ENCODE results near the gene DHRS4.

The DHRS4 gene

DNA sequence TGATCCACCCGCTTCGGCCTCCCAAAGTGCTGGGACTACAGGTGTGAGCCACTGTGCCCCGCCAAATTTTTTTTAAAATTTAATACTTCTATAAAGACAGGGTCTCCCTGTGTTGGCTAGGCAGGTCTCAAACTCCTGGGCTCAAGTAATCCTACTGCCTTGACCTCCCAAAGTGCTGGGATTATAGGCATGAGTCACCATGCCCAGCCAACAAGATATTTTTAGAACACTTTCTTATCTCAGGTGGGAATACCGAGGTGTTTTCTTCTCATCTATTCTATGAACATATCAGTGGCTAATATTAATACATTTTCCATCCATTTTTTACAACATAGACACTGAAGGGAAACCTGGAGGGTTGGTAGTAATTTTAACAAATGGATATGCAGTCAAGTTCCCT, 38.0 kb upstream of the DHRS4 start:
- H3K27me3 ChIP-seq (ENCODE audit: insufficient read depth, poor library complexity, severe bottlenecking) = no peaks in the 10 kb centered on the region
- H3K4me3 ChIP-seq (replicated peaks; ENCODE audit: insufficient read depth, low read length) = no peak overlapping the region
- no peak for DNase-seq (ENCODE audit: low read depth in 1 of 2, low spot score in 1 of 2)
- TF ChIP-seq GABPA (IDR thresholded peaks at IDR 0.05; ENCODE audit: low read depth) (no peak), POLR2AphosphoS5 (IDR thresholded peaks at IDR 0.05; ENCODE audit: low read depth) (no peak), SPI1 (IDR thresholded peaks at IDR 0.05; ENCODE audit: borderline replicate concordance, low read depth) (no peak)
- TF ChIP-seq, protein P1, sequence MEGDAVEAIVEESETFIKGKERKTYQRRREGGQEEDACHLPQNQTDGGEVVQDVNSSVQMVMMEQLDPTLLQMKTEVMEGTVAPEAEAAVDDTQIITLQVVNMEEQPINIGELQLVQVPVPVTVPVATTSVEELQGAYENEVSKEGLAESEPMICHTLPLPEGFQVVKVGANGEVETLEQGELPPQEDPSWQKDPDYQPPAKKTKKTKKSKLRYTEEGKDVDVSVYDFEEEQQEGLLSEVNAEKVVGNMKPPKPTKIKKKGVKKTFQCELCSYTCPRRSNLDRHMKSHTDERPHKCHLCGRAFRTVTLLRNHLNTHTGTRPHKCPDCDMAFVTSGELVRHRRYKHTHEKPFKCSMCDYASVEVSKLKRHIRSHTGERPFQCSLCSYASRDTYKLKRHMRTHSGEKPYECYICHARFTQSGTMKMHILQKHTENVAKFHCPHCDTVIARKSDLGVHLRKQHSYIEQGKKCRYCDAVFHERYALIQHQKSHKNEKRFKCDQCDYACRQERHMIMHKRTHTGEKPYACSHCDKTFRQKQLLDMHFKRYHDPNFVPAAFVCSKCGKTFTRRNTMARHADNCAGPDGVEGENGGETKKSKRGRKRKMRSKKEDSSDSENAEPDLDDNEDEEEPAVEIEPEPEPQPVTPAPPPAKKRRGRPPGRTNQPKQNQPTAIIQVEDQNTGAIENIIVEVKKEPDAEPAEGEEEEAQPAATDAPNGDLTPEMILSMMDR (IDR thresholded peaks at IDR 0.05; ENCODE audit: insufficient read depth, low read length) = no peak
- TF ChIP-seq, protein P2, sequence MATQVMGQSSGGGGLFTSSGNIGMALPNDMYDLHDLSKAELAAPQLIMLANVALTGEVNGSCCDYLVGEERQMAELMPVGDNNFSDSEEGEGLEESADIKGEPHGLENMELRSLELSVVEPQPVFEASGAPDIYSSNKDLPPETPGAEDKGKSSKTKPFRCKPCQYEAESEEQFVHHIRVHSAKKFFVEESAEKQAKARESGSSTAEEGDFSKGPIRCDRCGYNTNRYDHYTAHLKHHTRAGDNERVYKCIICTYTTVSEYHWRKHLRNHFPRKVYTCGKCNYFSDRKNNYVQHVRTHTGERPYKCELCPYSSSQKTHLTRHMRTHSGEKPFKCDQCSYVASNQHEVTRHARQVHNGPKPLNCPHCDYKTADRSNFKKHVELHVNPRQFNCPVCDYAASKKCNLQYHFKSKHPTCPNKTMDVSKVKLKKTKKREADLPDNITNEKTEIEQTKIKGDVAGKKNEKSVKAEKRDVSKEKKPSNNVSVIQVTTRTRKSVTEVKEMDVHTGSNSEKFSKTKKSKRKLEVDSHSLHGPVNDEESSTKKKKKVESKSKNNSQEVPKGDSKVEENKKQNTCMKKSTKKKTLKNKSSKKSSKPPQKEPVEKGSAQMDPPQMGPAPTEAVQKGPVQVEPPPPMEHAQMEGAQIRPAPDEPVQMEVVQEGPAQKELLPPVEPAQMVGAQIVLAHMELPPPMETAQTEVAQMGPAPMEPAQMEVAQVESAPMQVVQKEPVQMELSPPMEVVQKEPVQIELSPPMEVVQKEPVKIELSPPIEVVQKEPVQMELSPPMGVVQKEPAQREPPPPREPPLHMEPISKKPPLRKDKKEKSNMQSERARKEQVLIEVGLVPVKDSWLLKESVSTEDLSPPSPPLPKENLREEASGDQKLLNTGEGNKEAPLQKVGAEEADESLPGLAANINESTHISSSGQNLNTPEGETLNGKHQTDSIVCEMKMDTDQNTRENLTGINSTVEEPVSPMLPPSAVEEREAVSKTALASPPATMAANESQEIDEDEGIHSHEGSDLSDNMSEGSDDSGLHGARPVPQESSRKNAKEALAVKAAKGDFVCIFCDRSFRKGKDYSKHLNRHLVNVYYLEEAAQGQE (IDR thresholded peaks at IDR 0.05; ENCODE audit: insufficient replicate concordance, low read depth) = no peak
- no peak overlapping the region for H3K27ac ChIP-seq (replicated peaks)

DNA sequence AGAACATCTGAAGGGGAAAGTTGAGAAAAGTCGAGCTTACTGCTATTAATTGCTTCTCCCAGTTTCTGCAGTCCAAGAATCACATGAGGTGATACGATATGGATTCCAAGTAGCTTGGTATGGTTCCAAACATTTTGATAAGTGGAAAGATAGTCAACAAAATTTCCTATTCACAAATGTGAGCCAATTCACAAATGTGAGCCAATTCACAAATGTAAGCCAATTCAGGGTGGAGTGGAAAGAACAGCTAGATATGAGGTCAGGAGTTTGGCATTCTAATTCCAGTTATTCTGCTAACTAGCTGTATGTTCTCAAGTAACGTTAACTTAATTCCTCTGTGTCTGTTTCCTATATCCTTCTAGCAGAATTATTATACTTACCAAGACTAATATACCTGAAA, 37.6 kb upstream of the DHRS4 start:
- H3K4me3 ChIP-seq (replicated peaks; ENCODE audit: insufficient read depth, low read length) = no peak overlapping the region
- H3K27ac ChIP-seq (replicated peaks) = no peak overlapping the region
- TF ChIP-seq, protein P2 (IDR thresholded peaks at IDR 0.05; ENCODE audit: insufficient replicate concordance, low read depth) = no peak
- no peak for TF ChIP-seq POLR2AphosphoS5 (IDR thresholded peaks at IDR 0.05; ENCODE audit: low read depth)
- DNase-seq (ENCODE audit: low read depth in 1 of 2, low spot score in 1 of 2) = no peak
- no peaks in the 10 kb centered on the region for H3K27me3 ChIP-seq (ENCODE audit: insufficient read depth, poor library complexity, severe bottlenecking)

DNA sequence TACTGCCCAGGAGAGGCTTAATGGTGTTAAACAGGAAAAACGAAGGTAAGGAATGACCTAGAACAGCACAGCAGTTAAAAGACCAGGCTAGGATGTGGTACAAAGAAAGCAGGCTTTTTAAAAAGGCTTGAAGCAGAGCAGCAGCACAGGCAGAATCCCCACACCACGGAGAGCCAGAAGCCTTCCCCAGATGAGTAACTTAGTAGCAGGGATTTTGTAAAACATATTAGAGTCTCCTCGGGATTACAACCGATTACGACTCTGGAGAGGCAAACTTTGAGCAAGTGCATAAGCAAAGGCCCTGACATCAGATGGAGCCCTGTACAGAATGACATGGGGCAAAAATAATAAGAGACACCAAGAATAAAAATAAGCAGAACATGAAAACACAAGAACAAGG, 37.1 kb upstream of the DHRS4 start:
- DNase-seq (ENCODE audit: low read depth in 1 of 2, low spot score in 1 of 2) = no peak
- Histone ChIP-seq H3K27me3 (ENCODE audit: insufficient read depth, poor library complexity, severe bottlenecking) (no peaks in the 10 kb centered on the region), H3K27ac (replicated peaks) (no peak overlapping the region), H3K4me3 (replicated peaks; ENCODE audit: insufficient read depth, low read length) (no peak overlapping the region)
- TF ChIP-seq, protein P1 (IDR thresholded peaks at IDR 0.05; ENCODE audit: insufficient read depth, low read length) = no peak
- TF ChIP-seq POLR2AphosphoS5 (IDR thresholded peaks at IDR 0.05; ENCODE audit: low read depth) (no peak), SPI1 (IDR thresholded peaks at IDR 0.05; ENCODE audit: borderline replicate concordance, low read depth) (no peak), GABPA (IDR thresholded peaks at IDR 0.05; ENCODE audit: low read depth) (no peak)
- TF ChIP-seq, protein P2 (IDR thresholded peaks at IDR 0.05; ENCODE audit: insufficient replicate concordance, low read depth) = no peak

DNA sequence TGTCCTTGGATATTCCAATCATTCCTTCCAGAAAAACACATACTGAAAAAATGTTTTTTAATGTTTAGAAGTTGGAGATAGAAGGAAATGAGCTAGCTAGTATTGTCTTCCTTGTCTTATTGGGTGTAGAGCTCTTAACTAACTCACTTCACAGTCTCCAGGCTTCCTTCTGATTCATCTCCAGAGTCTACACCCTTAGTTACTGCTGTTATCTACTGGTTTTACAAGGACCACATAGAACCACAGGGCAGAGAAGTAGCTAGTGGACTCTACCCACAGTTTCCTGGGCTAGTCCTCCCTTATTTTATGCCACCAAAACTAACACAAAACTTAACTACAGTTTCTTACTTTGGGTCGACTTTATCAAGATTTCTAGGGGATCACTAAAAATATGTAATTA, 31.0 kb upstream of the DHRS4 start:
- no peak for DNase-seq (ENCODE audit: low read depth in 1 of 2, low spot score in 1 of 2)
- Histone ChIP-seq H3K4me3 (replicated peaks; ENCODE audit: insufficient read depth, low read length) (no peak overlapping the region), H3K27ac (replicated peaks) (no peak overlapping the region), H3K27me3 (ENCODE audit: insufficient read depth, poor library complexity, severe bottlenecking) (no peaks in the 10 kb centered on the region)
- TF ChIP-seq POLR2AphosphoS5 (IDR thresholded peaks at IDR 0.05; ENCODE audit: low read depth) = no peak
- TF ChIP-seq, protein P2 (IDR thresholded peaks at IDR 0.05; ENCODE audit: insufficient replicate concordance, low read depth) = no peak
- TF ChIP-seq SPI1 (IDR thresholded peaks at IDR 0.05; ENCODE audit: borderline replicate concordance, low read depth) = no peak
- TF ChIP-seq, protein P1 (IDR thresholded peaks at IDR 0.05; ENCODE audit: insufficient read depth, low read length) = no peak
- no peak for TF ChIP-seq GABPA (IDR thresholded peaks at IDR 0.05; ENCODE audit: low read depth)

Measured in HL-60 (cell line).